Common myeloid progenitor, CD34-positive (primary cell): Measurements from ENCODE around the gene CA7.
A peak's percentile ranks its signal among the peaks of the same experiment; 100 is the strongest.
"Not testable (repeated sequence)": the region's sequence is repeated elsewhere in the genome, so short reads cannot be mapped to it uniquely, and the experiment has no call there.

Experiments used
- CTCF ChIA-PET: fragments of 350-600 bp; sonication (Branson Sonifier 250); formaldehyde crosslinking; loops from one replicate; lab custom pipeline; 2021; ENCODE audit warnings: antibody characterized with exemption; lab: Charles Lee
- POLR2A ChIA-PET: fragments of 350-600 bp; sonication (Branson Sonifier 250); formaldehyde crosslinking; loops from one replicate; lab custom pipeline; 2021; ENCODE audit warnings: antibody characterized with exemption; lab: Charles Lee
- DNase-seq, 3 donors: peaks; one replicate each; pipeline versions ENCODE4 v3.0.0 to v3.0.0-alpha.2; 2013
- H3K27ac ChIP-seq, 2 experiments: 1 replicate in 1 of 2; 2 replicates in 1 of 2; pipeline ENCODE4 v1.7.0; 2013; ENCODE audit warnings: inconsistent platforms in 2 of 2, low read length in 2 of 2, mild to moderate bottlenecking in 2 of 2, low read depth in 1 of 2, moderate library complexity in 1 of 2; ENCODE audit not compliant: severe bottlenecking in 2 of 2, insufficient read depth in 1 of 2, poor library complexity in 1 of 2
- H3K27me3 ChIP-seq, 5 experiments: replicated peaks in 2 of 5; 1 replicate in 3 of 5; 2 replicates in 2 of 5; pipeline versions ENCODE4 v1.6.1 to v1.7.0; 2013; ENCODE audit warnings: low read length in 4 of 5, mild to moderate bottlenecking in 2 of 5, moderate library complexity in 2 of 5, inconsistent platforms in 1 of 5; ENCODE audit not compliant: insufficient read depth in 5 of 5, control insufficient read depth in 4 of 5
- H3K36me3 ChIP-seq, 4 experiments: 1 replicate in 2 of 4; 2 replicates in 2 of 4; pipeline versions ENCODE4 v1.6.1 to v1.7.0; 2013; ENCODE audit warnings: low read length in 3 of 4, control low read depth in 1 of 4, mild to moderate bottlenecking in 1 of 4; ENCODE audit not compliant: control insufficient read depth in 4 of 4, insufficient read depth in 4 of 4
- H3K4me1 ChIP-seq, 4 experiments: 1 replicate in 3 of 4; 2 replicates in 1 of 4; pipeline versions ENCODE4 v1.6.1 to v1.7.1; 2013; ENCODE audit warnings: low read length in 3 of 4, mild to moderate bottlenecking in 3 of 4, control low read depth in 1 of 4, inconsistent platforms in 1 of 4, moderate library complexity in 1 of 4; ENCODE audit not compliant: control insufficient read depth in 4 of 4, insufficient read depth in 4 of 4; ENCODE audit errors: control extremely low read depth in 1 of 4
- H3K4me3 ChIP-seq, 7 experiments: 1 replicate in 4 of 7; 2 replicates in 3 of 7; pipeline versions ENCODE4 v1.5.1 to v1.7.0; 2013; ENCODE audit warnings: mild to moderate bottlenecking in 7 of 7, low read length in 6 of 7, moderate library complexity in 6 of 7, inconsistent platforms in 2 of 7, low read depth in 2 of 7, control low read depth in 1 of 7; ENCODE audit not compliant: insufficient read depth in 4 of 7, control insufficient read depth in 1 of 7; ENCODE audit errors: extremely low read depth in 1 of 7
- H3K9me3 ChIP-seq, 5 experiments: 1 replicate in 4 of 5; 2 replicates in 1 of 5; pipeline versions ENCODE4 v1.6.1 to v1.7.1; 2013; ENCODE audit warnings: low read length in 4 of 5, mild to moderate bottlenecking in 2 of 5, inconsistent platforms in 1 of 5, low read depth in 1 of 5, moderate library complexity in 1 of 5; ENCODE audit not compliant: control insufficient read depth in 4 of 5, insufficient read depth in 2 of 5; ENCODE audit errors: control extremely low read depth in 1 of 5
- WGBS: methylation state at CpG from one replicate; pipeline ENCODE4 v1.1.5; 2013; ENCODE audit not compliant: insufficient coverage; 5-methylcytosine and 5-hydroxymethylcytosine counted together

CA7 gene

GRCh38 chr16:66863707-66864106 lies 19.5 kb downstream of the CA7 start:
- H3K27me3 ChIP-seq = no peaks in the 10 kb centered on the region
- ChIA-PET POLR2A (no interaction called here), CTCF (interaction anchor here (1.5 to 1.7 kb wide), 2 partner anchors 17 to 20 kb away, joined by 5 read pairs; partner anchors contain the start of gene CA7)
- H3K27ac ChIP-seq = no peak overlapping the region
- DNase-seq = no peak
- H3K9me3 ChIP-seq = no peaks in the 10 kb centered on the region
- no peaks in the 10 kb centered on the region for H3K36me3 ChIP-seq
- H3K4me1 ChIP-seq = peaks cover 0 to 3% (median under 1%) of the 10 kb centered on the region in 4 experiments
- H3K4me3 ChIP-seq = no peak overlapping the region

- no peak overlapping the region for H3K4me3 ChIP-seq
- H3K4me1 ChIP-seq = peaks cover 0 to 13% (median 10%) of the 10 kb centered on the region in 4 experiments
- H3K9me3 ChIP-seq = no peaks in the 10 kb centered on the region
- H3K27me3 ChIP-seq = no peaks in the 10 kb centered on the region
- H3K36me3 ChIP-seq = no peaks in the 10 kb centered on the region
- DNase-seq = no peak
- no peak overlapping the region for H3K27ac ChIP-seq
- CTCF ChIA-PET = interaction anchor here (2.2 to 7.2 kb wide), 6 partner anchors 12 to 50 kb away, joined by 6 to 91 read pairs (median 45); partner anchors contain the start of genes CA7, NAE1 and PDP2
- POLR2A ChIA-PET = no interaction called here
- WGBS = 100% methylated on average over 1 of the region's 1 CpG
Measured at GRCh38 chr16:66869424-66869823, 25.2 kb downstream of the CA7 start.

GRCh38 chr16:66871363-66871762 lies 27.1 kb downstream of the CA7 start:
- H3K4me3 ChIP-seq, H3K36me3 ChIP-seq, H3K9me3 ChIP-seq, POLR2A ChIA-PET, H3K27me3 ChIP-seq, DNase-seq, H3K27ac ChIP-seq: not testable (repeated sequence)
- WGBS = 87% methylated on average over 2 of the region's 2 CpGs
- CTCF ChIA-PET = interaction anchor here (1.0 to 7.2 kb wide), 8 partner anchors 9 to 220 kb away, joined by 3 to 91 read pairs (median 4); partner anchors contain the start of genes NAE1 and PDP2
- peaks cover 0 to 20% (median 11%) of the 10 kb centered on the region in 4 experiments for H3K4me1 ChIP-seq

- no peaks in the 10 kb centered on the region for H3K27me3 ChIP-seq
- CTCF ChIA-PET = interaction anchor here (0.6 to 7.2 kb wide), 10 partner anchors 9 to 221 kb away, joined by 3 to 91 read pairs (median 6); partner anchors contain the start of genes NAE1 and PDP2
- POLR2A ChIA-PET = no interaction called here
- H3K27ac ChIP-seq = no peak overlapping the region
- no peaks in the 10 kb centered on the region for H3K36me3 ChIP-seq
- no peak overlapping the region for H3K4me3 ChIP-seq
- no peak for DNase-seq
- peaks cover 0 to 20% (median 11%) of the 10 kb centered on the region in 4 experiments for H3K4me1 ChIP-seq
- no peaks in the 10 kb centered on the region for H3K9me3 ChIP-seq
- 92% methylated on average over 2 of the region's 3 CpGs for WGBS
Measured at GRCh38 chr16:66871840-66872239, 27.6 kb downstream of the CA7 start.

GRCh38 chr16:66872559-66872942 lies 28.3 kb downstream of the CA7 start:
- CTCF ChIA-PET = interaction anchor here (0.6 to 2.8 kb wide), 16 partner anchors 12 to 264 kb away, joined by 3 to 16 read pairs (median 4); partner anchors contain the start of gene NAE1
- Histone ChIP-seq H3K36me3 (no peaks in the 10 kb centered on the region), H3K9me3 (no peaks in the 10 kb centered on the region), H3K27ac (peak overlapping the region in 1 of 2 experiments; percentile 40), H3K4me1 (peaks cover 0 to 20% (median 11%) of the 10 kb centered on the region in 4 experiments), H3K27me3 (no peaks in the 10 kb centered on the region), H3K4me3 (peak overlapping the region in 3 of 7 experiments; percentile 32 to 71 (median 50))
- WGBS = 52% methylated on average over 4 of the region's 4 CpGs
- peak in 1 of 3 donors; percentile 35 for DNase-seq
- POLR2A ChIA-PET = no interaction called here

- CTCF ChIA-PET = interaction anchor here (0.6 to 2.8 kb wide), 19 partner anchors 11 to 265 kb away, joined by 3 to 16 read pairs (median 4); partner anchors contain the start of gene NAE1
- DNase-seq = peak; percentile 99 to 100 (median 100)
- Histone ChIP-seq H3K36me3 (no peaks in the 10 kb centered on the region), H3K4me3 (peak overlapping the region in 5 of 7 experiments; percentile 32 to 71 (median 45)), H3K27me3 (no peaks in the 10 kb centered on the region), H3K9me3 (no peaks in the 10 kb centered on the region), H3K4me1 (peaks cover 0 to 24% (median 14%) of the 10 kb centered on the region in 4 experiments), H3K27ac (peak overlapping the region in 1 of 2 experiments; percentile 40)
- POLR2A ChIA-PET = no interaction called here
- WGBS = 4% methylated on average over 27 of the region's 39 CpGs
Measured at GRCh38 chr16:66872943-66873684, 28.9 kb downstream of the CA7 start.

- Histone ChIP-seq H3K27me3 (no peaks in the 10 kb centered on the region), H3K4me1 (peaks cover 5 to 30% (median 19%) of the 10 kb centered on the region in 4 experiments), H3K9me3 (no peaks in the 10 kb centered on the region), H3K27ac (no peak overlapping the region), H3K4me3 (no peak overlapping the region), H3K36me3 (no peaks in the 10 kb centered on the region)
- DNase-seq = no peak
- ChIA-PET POLR2A (no interaction called here), CTCF (interaction anchor here (0.6 to 2.8 kb wide), 19 partner anchors 12 to 213 kb away, joined by 3 to 16 read pairs (median 4); partner anchors contain the start of gene NAE1)
Measured at GRCh38 chr16:66873685-66874055, 29.5 kb downstream of the CA7 start.
